SHP77 (cell line): ENCODE data around the gene ANKRD23.
A peak's percentile ranks its signal among the peaks of the same experiment; 100 is the strongest.
"Not testable (repeated sequence)": the region's sequence is repeated elsewhere in the genome, so short reads cannot be mapped to it uniquely, and the experiment has no call there.

ENCODE experiments used
- DNase-seq, 2 experiments: peaks; one replicate each; lab custom pipeline; 2025; lab: John Stamatoyannopoulos, UW

ANKRD23 gene

GRCh38 chr2:96863575-96864342 is 19.9 kb upstream of the ANKRD23 start:
- no peak for DNase-seq

- DNase-seq: not testable (repeated sequence)
Observed at GRCh38 chr2:96863056-96863455, 19.2 kb upstream of the ANKRD23 start.

GRCh38 chr2:96861074-96861473 is 17.3 kb upstream of the ANKRD23 start:
- no peak for DNase-seq

- DNase-seq: no peak
Observed at GRCh38 chr2:96860065-96861029, 16.5 kb upstream of the ANKRD23 start.

GRCh38 chr2:96859681-96860064 is 15.9 kb upstream of the ANKRD23 start:
- DNase-seq: no peak

GRCh38 chr2:96859099-96859649 is 15.4 kb upstream of the ANKRD23 start:
- no peak for DNase-seq

GRCh38 chr2:96857667-96858372 is 14.0 kb upstream of the ANKRD23 start, which contains the start of gene ANKRD39:
Gene ANKRD39 (minus strand): TSS chr2:96858016. CDS start chr2:96857987, 29 bp downstream.
- peak; percentile 92 to 95 for DNase-seq

- peak; percentile 46 to 55 for DNase-seq
Observed at GRCh38 chr2:96856776-96857666, 13.2 kb upstream of the ANKRD23 start.

GRCh38 chr2:96853321-96853720 is 9.5 kb upstream of the ANKRD23 start:
- DNase-seq: no peak

GRCh38 chr2:96852667-96853066 is 8.8 kb upstream of the ANKRD23 start:
- DNase-seq: no peak

GRCh38 chr2:96848264-96848663 is 4.4 kb upstream of the ANKRD23 start:
- DNase-seq: no peak

GRCh38 chr2:96847586-96847985 is 3.8 kb upstream of the ANKRD23 start:
- DNase-seq: no peak

GRCh38 chr2:96846825-96847224 is 3.0 kb upstream of the ANKRD23 start:
- DNase-seq: no peak

- no peak for DNase-seq
Observed at GRCh38 chr2:96844405-96844808, 586 bp upstream of the ANKRD23 start.

- DNase-seq: no peak
Observed at GRCh38 chr2:96842600-96842999, 1.2 kb downstream of the ANKRD23 start.

GRCh38 chr2:96841701-96842495 is 1.9 kb downstream of the ANKRD23 start:
- DNase-seq: no peak

GRCh38 chr2:96839875-96840850 is 3.7 kb downstream of the ANKRD23 start:
- peak; percentile 39 to 55 for DNase-seq

- no peak for DNase-seq
Observed at GRCh38 chr2:96839293-96839874, 4.4 kb downstream of the ANKRD23 start.
